OCI-LY1 (cell line): Measurements from ENCODE around the gene KDM4B.

ENCODE experiments used
- H2AFZ ChIP-seq: fragments of 200-600 bp; sonication (generic), shearing (Covaris generic); 2 replicates; pipeline ENCODE4 v1.6.0; 2014; ENCODE audit warnings: antibody characterized with exemption, mild to moderate bottlenecking, low read length
- H3F3A ChIP-seq: fragments of 200-600 bp; sonication (generic), shearing (Covaris generic); 2 replicates; pipeline ENCODE4 v1.6.0; 2014; ENCODE audit warnings: mild to moderate bottlenecking, antibody characterized with exemption, low read length, moderate library complexity; ENCODE audit not compliant: insufficient read depth
- H3K27ac ChIP-seq: fragments of 200-600 bp; sonication (generic); 2 replicates; pipeline ENCODE4 v1.5.1; 2014; ENCODE audit warnings: low read length, mixed run types, mild to moderate bottlenecking, low read depth; ENCODE audit not compliant: poor library complexity, severe bottlenecking
- H3K27me3 ChIP-seq: fragments of 200-600 bp; sonication (generic); 2 replicates; pipeline ENCODE4 v1.6.0; 2014; ENCODE audit warnings: antibody characterized with exemption, mild to moderate bottlenecking, low read length, moderate library complexity; ENCODE audit not compliant: insufficient read depth
- H3K36me3 ChIP-seq: fragments of 200-600 bp; sonication (generic); 2 replicates; pipeline ENCODE4 v1.6.1; 2014; ENCODE audit warnings: mild to moderate bottlenecking, antibody characterized with exemption, low read length, moderate library complexity, mixed read lengths; ENCODE audit not compliant: insufficient read depth
- H3K4me1 ChIP-seq: fragments of 200-600 bp; sonication (generic); 2 replicates; pipeline ENCODE4 v1.5.1; 2014; ENCODE audit warnings: mild to moderate bottlenecking, low read length, moderate library complexity; ENCODE audit not compliant: insufficient read depth, severe bottlenecking
- H3K4me2 ChIP-seq: fragments of 200-600 bp; sonication (generic), shearing (Covaris generic); 2 replicates; pipeline ENCODE4 v1.6.1; 2014; ENCODE audit warnings: low read length
- H3K4me3 ChIP-seq: fragments of 200-600 bp; sonication (generic); 2 replicates; pipeline ENCODE4 v1.5.1; 2014; ENCODE audit warnings: low read length, low read depth, mild to moderate bottlenecking, mixed read lengths; ENCODE audit not compliant: poor library complexity, severe bottlenecking
- H3K79me2 ChIP-seq: fragments of 200-600 bp; shearing (Covaris generic); 2 replicates; pipeline ENCODE4 v1.6.1; 2016; ENCODE audit warnings: mixed run types, low read length, mixed read lengths; ENCODE audit not compliant: insufficient read depth
- H3K9ac ChIP-seq: fragments of 200-600 bp; sonication (generic), shearing (Covaris generic); 2 replicates; pipeline ENCODE4 v1.6.1; 2014; ENCODE audit warnings: mild to moderate bottlenecking, low read length, mixed read lengths
- H3K9me2 ChIP-seq: fragments of 200-600 bp; sonication (generic), shearing (Covaris generic); 2 replicates; pipeline ENCODE4 v1.6.1; 2014; ENCODE audit warnings: low read depth, mild to moderate bottlenecking, low read length, mixed read lengths
- H3K9me3 ChIP-seq: fragments of 200-600 bp; shearing (Covaris generic); 2 replicates; pipeline ENCODE4 v1.6.1; 2014; ENCODE audit warnings: low read length, mixed read lengths
- H4K20me1 ChIP-seq: fragments of 200-600 bp; sonication (generic), shearing (Covaris generic); 2 replicates; pipeline ENCODE4 v1.6.0; 2016; ENCODE audit warnings: mild to moderate bottlenecking, low read length; ENCODE audit not compliant: insufficient read depth
- EZH2 ChIP-seq: fragments of 200-600 bp; sonication (generic), shearing (Covaris generic); IDR thresholded peaks from 2 replicates; pipeline ENCODE4 v1.8.0; 2017; ENCODE audit warnings: borderline replicate concordance, mixed run types, mild to moderate bottlenecking, antibody characterized with exemption, low read length, moderate library complexity, mixed read lengths
- TF ChIP-seq, protein P1 (sequence below): fragments of 200-600 bp; sonication (generic), shearing (Covaris generic); IDR thresholded peaks from 2 replicates; pipeline ENCODE4 v1.5.1; 2017; ENCODE audit warnings: mild to moderate bottlenecking, antibody characterized with exemption, low read length, moderate library complexity, mixed read lengths

KDM4B gene

DNA sequence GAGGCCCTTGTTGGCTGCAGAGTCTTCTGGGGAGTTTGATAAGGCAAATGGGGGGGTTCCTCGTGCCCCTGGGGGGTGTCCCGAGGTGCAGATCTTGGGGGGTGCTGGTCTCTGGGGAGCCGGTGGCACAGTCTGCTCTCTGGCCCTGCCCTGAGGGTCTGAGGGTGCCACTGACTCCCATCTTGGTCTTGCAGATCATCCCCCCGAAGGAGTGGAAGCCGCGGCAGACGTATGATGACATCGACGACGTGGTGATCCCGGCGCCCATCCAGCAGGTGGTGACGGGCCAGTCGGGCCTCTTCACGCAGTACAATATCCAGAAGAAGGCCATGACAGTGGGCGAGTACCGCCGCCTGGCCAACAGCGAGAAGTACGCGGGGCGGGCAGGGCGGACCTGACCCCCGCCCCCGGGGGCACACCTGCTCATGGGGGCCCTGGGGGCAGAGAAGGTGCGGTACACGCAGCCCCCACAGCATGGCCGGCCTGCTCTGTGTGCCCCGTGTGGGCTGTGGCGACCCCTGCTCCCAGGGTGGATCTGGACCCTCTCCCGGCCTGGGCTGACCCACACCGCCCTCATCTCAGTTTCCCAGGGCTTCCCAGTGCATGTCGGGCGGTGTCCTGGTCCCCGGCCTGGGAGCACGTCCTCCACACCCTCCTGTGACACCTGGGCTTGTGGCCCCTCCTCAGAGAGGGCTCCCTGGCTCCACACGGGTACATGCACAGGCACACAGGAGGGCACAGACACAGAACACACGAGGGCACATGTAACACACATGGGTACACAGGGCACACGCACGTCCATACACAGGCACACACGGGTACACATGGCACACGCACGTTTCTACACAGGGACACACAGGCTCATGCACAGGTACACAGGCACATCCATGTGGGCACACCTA is 71.0 kb downstream of the KDM4B start:
- no peaks in the 10 kb centered on the region for H3K79me2 ChIP-seq
- H3K9ac ChIP-seq: no peak overlapping the region
- no peak overlapping the region for H3K4me2 ChIP-seq
- H3F3A ChIP-seq: no peaks in the 10 kb centered on the region
- no peaks in the 10 kb centered on the region for H3K9me3 ChIP-seq
- H3K4me3 ChIP-seq: no peak overlapping the region
- no peak overlapping the region for H2AFZ ChIP-seq
- H4K20me1 ChIP-seq: no peaks in the 10 kb centered on the region
- peaks cover 15% of the 10 kb centered on the region for H3K4me1 ChIP-seq
- H3K27me3 ChIP-seq: no peaks in the 10 kb centered on the region
- H3K36me3 ChIP-seq: peaks cover 20% of the 10 kb centered on the region
- TF ChIP-seq EZH2: no peak
- H3K9me2 ChIP-seq: no peaks in the 10 kb centered on the region
- H3K27ac ChIP-seq: no peak overlapping the region

GRCh38 chr19:5040544-5041167 is 71.7 kb downstream of the KDM4B start:
- H3K79me2 ChIP-seq: no peaks in the 10 kb centered on the region
- no peak overlapping the region for H3K4me3 ChIP-seq
- H3K4me2 ChIP-seq: no peak overlapping the region
- H3K27ac ChIP-seq: no peak overlapping the region
- H3K9ac ChIP-seq: no peak overlapping the region
- H3F3A ChIP-seq: no peaks in the 10 kb centered on the region
- no peak overlapping the region for H2AFZ ChIP-seq
- H3K36me3 ChIP-seq: peaks cover 20% of the 10 kb centered on the region
- TF ChIP-seq EZH2: no peak
- TF ChIP-seq, protein P1, sequence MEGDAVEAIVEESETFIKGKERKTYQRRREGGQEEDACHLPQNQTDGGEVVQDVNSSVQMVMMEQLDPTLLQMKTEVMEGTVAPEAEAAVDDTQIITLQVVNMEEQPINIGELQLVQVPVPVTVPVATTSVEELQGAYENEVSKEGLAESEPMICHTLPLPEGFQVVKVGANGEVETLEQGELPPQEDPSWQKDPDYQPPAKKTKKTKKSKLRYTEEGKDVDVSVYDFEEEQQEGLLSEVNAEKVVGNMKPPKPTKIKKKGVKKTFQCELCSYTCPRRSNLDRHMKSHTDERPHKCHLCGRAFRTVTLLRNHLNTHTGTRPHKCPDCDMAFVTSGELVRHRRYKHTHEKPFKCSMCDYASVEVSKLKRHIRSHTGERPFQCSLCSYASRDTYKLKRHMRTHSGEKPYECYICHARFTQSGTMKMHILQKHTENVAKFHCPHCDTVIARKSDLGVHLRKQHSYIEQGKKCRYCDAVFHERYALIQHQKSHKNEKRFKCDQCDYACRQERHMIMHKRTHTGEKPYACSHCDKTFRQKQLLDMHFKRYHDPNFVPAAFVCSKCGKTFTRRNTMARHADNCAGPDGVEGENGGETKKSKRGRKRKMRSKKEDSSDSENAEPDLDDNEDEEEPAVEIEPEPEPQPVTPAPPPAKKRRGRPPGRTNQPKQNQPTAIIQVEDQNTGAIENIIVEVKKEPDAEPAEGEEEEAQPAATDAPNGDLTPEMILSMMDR: no peak
- H3K9me2 ChIP-seq: no peaks in the 10 kb centered on the region
- H3K9me3 ChIP-seq: no peaks in the 10 kb centered on the region
- H3K27me3 ChIP-seq: no peaks in the 10 kb centered on the region
- H3K4me1 ChIP-seq: peaks cover 16% of the 10 kb centered on the region
- no peaks in the 10 kb centered on the region for H4K20me1 ChIP-seq

- Histone ChIP-seq H3K27ac (no peak overlapping the region), H3K36me3 (peaks cover 20% of the 10 kb centered on the region), H3K9ac (no peak overlapping the region), H3K79me2 (no peaks in the 10 kb centered on the region), H2AFZ (no peak overlapping the region), H3K27me3 (no peaks in the 10 kb centered on the region), H3K4me1 (peaks cover 23% of the 10 kb centered on the region), H3F3A (no peaks in the 10 kb centered on the region), H4K20me1 (no peaks in the 10 kb centered on the region), H3K9me2 (no peaks in the 10 kb centered on the region), H3K9me3 (no peaks in the 10 kb centered on the region), H3K4me2 (no peak overlapping the region), H3K4me3 (no peak overlapping the region)
- TF ChIP-seq, protein P1: no peak
- no peak for TF ChIP-seq EZH2
Observed at GRCh38 chr19:5041168-5041912, 72.4 kb downstream of the KDM4B start.
